T-helper 2 cell (primary cell): ENCODE data around the gene ATG101.

Experiments
- DNase-seq, 5 experiments: peaks; one replicate each; pipeline versions ENCODE4 v3.0.0 to v3.0.0-alpha.2; 2012 to 2022

ATG101 gene

DNA sequence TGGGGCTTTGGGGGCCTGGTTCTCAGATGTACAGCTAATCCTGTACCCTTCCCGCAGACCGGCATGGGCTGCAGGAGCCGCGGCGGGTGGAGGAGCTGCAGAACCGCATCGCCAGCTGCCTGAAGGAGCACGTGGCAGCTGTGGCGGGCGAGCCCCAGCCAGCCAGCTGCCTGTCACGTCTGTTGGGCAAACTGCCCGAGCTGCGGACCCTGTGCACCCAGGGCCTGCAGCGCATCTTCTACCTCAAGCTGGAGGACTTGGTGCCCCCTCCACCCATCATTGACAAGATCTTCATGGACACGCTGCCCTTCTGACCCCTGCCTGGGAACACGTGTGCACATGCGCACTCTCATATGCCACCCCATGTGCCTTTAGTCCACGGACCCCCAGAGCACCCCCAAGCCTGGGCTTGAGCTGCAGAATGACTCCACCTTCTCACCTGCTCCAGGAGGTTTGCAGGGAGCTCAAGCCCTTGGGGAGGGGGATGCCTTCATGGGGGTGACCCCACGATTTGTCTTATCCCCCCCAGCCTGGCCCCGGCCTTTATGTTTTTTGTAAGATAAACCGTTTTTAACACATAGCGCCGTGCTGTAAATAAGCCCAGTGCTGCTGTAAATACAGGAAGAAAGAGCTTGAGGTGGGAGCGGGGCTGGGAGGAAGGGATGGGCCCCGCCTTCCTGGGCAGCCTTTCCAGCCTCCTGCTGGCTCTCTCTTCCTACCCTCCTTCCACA lies 11.0 kb upstream of the ATG101 start:
- DNase-seq = no peak

DNA sequence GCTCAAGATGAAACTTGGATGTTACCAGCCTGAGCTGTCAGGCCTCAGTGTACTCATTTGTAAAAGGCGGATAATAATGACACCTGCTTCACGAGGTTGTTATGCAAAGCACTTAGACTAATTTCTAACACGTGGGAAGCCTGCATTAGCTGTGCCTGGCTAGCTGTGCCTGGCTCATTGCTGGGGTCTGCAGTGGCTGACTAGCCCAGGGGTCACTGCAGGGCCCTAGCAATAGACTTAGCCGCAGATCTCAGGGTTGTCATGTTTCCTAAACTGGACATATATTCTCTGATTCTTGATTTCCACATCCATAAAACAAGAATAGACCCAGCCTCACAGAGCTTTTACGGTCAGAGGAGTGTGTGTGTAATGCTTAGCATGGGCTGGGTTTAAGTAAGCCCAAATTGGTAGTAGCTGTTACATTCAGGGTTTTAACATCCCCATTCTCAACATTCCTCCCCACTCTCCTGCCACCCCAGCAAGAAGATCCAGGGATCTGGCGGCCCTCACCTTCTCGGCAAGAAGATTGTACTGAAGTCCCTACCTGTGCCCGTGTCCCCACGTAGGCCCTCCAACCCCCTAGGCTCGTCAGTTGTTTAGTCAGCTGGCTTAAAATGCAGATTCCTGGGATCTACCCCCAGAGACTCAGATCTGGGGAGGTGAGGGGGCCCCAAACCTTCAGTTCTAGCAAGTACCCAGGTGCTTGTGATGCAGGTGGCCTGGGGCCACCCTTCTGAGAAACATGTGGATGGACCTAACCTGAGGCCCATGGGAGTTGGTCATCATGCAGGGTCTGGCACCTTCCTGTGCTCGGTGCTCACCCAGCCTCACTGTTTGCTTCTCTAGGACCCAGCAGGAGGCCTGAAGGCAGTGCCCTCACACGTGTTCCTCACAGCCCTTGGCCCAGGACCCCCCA lies 9.9 kb upstream of the ATG101 start:
- DNase-seq = no peak

- DNase-seq = no peak
Observed at GRCh38 chr12:52060498-52061177, 9.1 kb upstream of the ATG101 start.

GRCh38 chr12:52061470-52062166 lies 8.2 kb upstream of the ATG101 start:
- DNase-seq = no peak

GRCh38 chr12:52062167-52063081 lies 7.4 kb upstream of the ATG101 start:
- DNase-seq = no peak

GRCh38 chr12:52063082-52063924 lies 6.5 kb upstream of the ATG101 start:
- no peak for DNase-seq

DNA sequence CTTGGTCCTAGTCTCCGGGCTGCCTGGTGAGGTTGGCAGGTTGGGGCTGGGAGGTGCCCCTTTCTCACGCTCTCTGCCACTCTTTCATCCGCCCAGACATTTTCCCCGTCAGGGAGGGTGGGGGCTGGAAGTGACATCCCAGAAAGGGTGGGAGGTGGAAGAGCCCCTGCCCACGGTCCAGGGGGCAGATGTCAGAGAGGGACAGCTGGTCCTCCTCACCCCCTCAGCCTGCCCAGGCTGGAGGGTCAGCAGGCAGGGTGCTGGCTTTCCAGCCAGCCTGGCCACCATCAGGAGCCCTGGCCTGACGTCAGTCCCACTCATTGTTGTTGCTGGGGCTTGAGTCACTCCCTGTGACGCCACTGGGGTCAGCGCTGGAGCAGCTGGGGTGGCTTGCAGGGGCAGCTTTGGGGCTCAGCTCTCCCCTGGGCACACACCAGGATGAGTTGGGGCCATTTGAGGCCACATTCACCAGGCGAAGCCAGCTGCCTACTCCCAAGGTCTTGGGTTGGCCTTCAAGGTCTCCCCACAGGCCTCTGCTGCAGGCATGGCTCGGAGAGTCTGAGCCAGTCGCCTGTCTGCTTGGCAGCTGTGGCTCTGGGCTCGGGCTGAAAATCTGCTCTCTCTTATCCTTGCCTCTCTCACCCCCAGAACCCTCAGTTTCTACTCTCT lies 5.7 kb upstream of the ATG101 start:
- DNase-seq = no peak

DNA sequence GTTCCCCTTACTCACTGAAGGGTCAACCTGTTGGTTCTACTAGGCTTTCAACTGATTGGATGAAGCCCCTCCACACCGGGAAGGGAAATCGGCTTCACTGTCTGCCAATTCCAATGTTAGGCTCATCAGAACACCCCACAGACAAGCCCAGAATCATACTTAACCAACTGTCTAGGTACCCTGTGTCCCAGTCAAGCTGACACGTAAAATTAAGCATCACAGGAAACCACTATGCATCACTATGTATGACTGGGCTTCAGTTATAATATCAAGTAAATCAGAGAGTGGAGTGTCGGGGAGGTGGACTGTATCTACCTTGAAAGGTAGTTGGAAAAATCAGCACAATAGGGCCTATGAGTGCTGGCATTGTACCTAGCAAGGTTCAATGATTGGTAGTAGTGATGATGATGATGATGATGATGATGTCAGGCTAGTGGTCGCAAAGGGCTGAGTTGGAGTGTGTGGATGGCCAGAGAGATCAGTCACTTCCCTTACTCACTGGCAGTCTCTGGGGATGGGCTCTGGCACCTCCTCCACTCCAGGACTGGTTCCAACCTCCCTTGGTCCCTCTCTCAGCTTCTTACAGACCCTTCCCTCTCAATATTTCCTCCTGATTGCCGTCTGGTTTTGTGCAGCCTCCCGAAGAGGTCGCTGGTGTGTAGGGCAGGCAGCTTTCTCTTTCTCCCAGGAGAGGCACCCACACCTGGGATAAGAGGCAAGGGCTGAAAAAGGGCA lies 3.3 kb upstream of the ATG101 start:
- DNase-seq = peak in 1 of 5 experiments; percentile 36

GRCh38 chr12:52067081-52067374 lies 2.8 kb upstream of the ATG101 start:
- no peak for DNase-seq

GRCh38 chr12:52070185-52070925 lies 577 bp downstream of the ATG101 start:
- DNase-seq = no peak

GRCh38 chr12:52073531-52074381 lies 4.0 kb downstream of the ATG101 start:
- no peak for DNase-seq

GRCh38 chr12:52074971-52075724 lies 5.4 kb downstream of the ATG101 start:
- no peak for DNase-seq

- no peak for DNase-seq
Observed at GRCh38 chr12:52076811-52077210, 7.0 kb downstream of the ATG101 start.

DNA sequence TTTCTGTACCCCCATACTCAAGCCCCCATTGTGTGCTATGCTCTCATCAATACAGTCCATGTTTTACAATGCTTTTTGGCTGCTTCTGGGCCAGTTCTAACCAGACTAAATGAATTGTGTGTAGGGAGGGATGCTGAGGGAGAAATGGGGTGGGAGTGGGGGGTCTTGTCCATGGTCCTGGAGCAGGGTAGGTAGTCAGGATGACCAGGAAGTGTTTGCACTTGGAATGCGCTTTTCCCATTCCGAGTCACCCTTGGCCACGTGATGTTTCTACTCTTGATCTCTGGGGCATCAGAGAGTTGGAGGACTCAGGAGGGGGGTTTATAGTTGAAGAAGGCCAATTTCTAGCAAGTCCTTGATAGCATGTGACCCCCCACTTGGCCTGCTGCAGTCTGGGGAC lies 8.5 kb downstream of the ATG101 start:
- DNase-seq = no peak

- DNase-seq = no peak
Observed at GRCh38 chr12:52079576-52080402, 10.0 kb downstream of the ATG101 start, which contains the start of gene SMIM41. Gene SMIM41 (plus strand): TSS chr12:52079704. CDS start chr12:52079780, 76 bp downstream.
